ENCODE measurements around the gene YAP1. TPM values are rescaled to one million over a fixed set of nuclear protein-coding genes. Genes with fewer than 3 reads are reported as not detected.

YAP1 gene
- total RNA-seq, result 0.10 TPM in 1 of 2 replicates, not detected in the other

GRCh38 chr11:102109896-102110760 is at the start of gene YAP1:
Gene YAP1, plus strand, starts transcription at chr11:102110447. Its CDS starts 402 bp downstream, at chr11:102110849.
- intact Hi-C loops (cut with micrococcal nuclease), result loop anchor here (1.0 to 10.0 kb wide), 4 partner anchors 157 to 835 kb away; partner anchors contain the start of genes ANGPTL5, BIRC2 and CEP126

- intact Hi-C loops (cut with micrococcal nuclease), result no loop called here
Observed at GRCh38 chr11:102061276-102061675, 49.0 kb upstream of the YAP1 start.

GRCh38 chr11:102062106-102062505 is 48.1 kb upstream of the YAP1 start:
- intact Hi-C loops (cut with micrococcal nuclease), result no loop called here

GRCh38 chr11:102064316-102064715 is 45.9 kb upstream of the YAP1 start:
- intact Hi-C loops (cut with micrococcal nuclease), result no loop called here

- intact Hi-C loops (cut with micrococcal nuclease), result no loop called here
Observed at GRCh38 chr11:102070766-102071165, 39.5 kb upstream of the YAP1 start.

GRCh38 chr11:102071497-102072472 is 38.5 kb upstream of the YAP1 start:
- intact Hi-C loops (cut with micrococcal nuclease), result no loop called here

- intact Hi-C loops (cut with micrococcal nuclease), result no loop called here
Observed at GRCh38 chr11:102073253-102073652, 37.0 kb upstream of the YAP1 start.

- intact Hi-C loops (cut with micrococcal nuclease), result no loop called here
Observed at GRCh38 chr11:102079625-102080024, 30.6 kb upstream of the YAP1 start.

- intact Hi-C loops (cut with micrococcal nuclease), result no loop called here
Observed at GRCh38 chr11:102081313-102081712, 28.9 kb upstream of the YAP1 start.

GRCh38 chr11:102085864-102086551 is 24.2 kb upstream of the YAP1 start:
- intact Hi-C loops (cut with micrococcal nuclease), result no loop called here

GRCh38 chr11:102097186-102097585 is 13.1 kb upstream of the YAP1 start:
- intact Hi-C loops (cut with micrococcal nuclease), result no loop called here

GRCh38 chr11:102099755-102100154 is 10.5 kb upstream of the YAP1 start:
- intact Hi-C loops (cut with micrococcal nuclease), result no loop called here

GRCh38 chr11:102108734-102109440 is 1.4 kb upstream of the YAP1 start:
- intact Hi-C loops (cut with micrococcal nuclease), result no loop called here

GRCh38 chr11:102110761-102111010 is 439 bp downstream of the YAP1 start:
- intact Hi-C loops (cut with micrococcal nuclease), result loop anchor here (1.0 to 10.0 kb wide), 4 partner anchors 157 to 834 kb away; partner anchors contain the start of genes ANGPTL5, BIRC2 and CEP126

GRCh38 chr11:102111011-102111786 is 952 bp downstream of the YAP1 start:
- intact Hi-C loops (cut with micrococcal nuclease), result loop anchor here (5.0 to 10.0 kb wide), 3 partner anchors 156 to 834 kb away; partner anchors contain the start of genes ANGPTL5 and CEP126

- intact Hi-C loops (cut with micrococcal nuclease), result loop anchor here (5.0 to 10.0 kb wide), 3 partner anchors 155 to 833 kb away; partner anchors contain the start of genes ANGPTL5 and CEP126
Observed at GRCh38 chr11:102111787-102112508, 1.7 kb downstream of the YAP1 start.

- intact Hi-C loops (cut with micrococcal nuclease), result loop anchor here (5.0 to 10.0 kb wide), 3 partner anchors 155 to 832 kb away; partner anchors contain the start of genes ANGPTL5 and CEP126
Observed at GRCh38 chr11:102112509-102112821, 2.2 kb downstream of the YAP1 start.

- intact Hi-C loops (cut with micrococcal nuclease), result loop anchor here (5.0 to 10.0 kb wide), 3 partner anchors 153 to 831 kb away; partner anchors contain the start of genes ANGPTL5 and CEP126
Observed at GRCh38 chr11:102114032-102114431, 3.8 kb downstream of the YAP1 start.

GRCh38 chr11:102115557-102115956 is 5.3 kb downstream of the YAP1 start:
- intact Hi-C loops (cut with micrococcal nuclease), result loop anchor here (10.0 kb wide), 1 partner anchor 829 kb away; no protein-coding TSS in a partner anchor
